ENCODE data around the gene ENPP4. TPM values are rescaled to one million over a fixed set of nuclear protein-coding genes. Genes with fewer than 3 reads are reported as not detected.
"Not testable (repeated sequence)": the region's sequence is repeated elsewhere in the genome, so short reads cannot be mapped to it uniquely, and the experiment has no call there.

Gene ENPP4
- total RNA-seq, 1 donor = 0.99 TPM

DNA sequence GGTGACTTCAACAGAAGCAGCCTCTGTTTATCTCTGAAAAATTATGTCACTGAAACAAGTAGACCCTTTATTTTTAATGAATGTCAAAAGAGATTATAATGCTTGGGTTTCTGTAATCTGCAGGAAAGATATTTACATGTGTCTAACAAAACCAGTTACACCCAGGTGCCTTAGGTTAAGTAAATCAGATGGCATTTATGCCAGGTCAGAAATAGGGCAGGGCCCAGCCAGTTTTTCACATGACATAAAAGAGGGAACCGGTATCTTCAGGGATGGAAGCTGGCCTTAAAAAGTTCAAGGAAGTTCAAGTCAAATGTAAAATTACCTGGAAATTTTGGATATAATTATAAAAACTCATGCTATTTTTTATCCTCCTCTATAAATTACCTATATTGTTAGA lies 14.2 kb upstream of the ENPP4 start:
- TF ChIP-seq, protein P1, sequence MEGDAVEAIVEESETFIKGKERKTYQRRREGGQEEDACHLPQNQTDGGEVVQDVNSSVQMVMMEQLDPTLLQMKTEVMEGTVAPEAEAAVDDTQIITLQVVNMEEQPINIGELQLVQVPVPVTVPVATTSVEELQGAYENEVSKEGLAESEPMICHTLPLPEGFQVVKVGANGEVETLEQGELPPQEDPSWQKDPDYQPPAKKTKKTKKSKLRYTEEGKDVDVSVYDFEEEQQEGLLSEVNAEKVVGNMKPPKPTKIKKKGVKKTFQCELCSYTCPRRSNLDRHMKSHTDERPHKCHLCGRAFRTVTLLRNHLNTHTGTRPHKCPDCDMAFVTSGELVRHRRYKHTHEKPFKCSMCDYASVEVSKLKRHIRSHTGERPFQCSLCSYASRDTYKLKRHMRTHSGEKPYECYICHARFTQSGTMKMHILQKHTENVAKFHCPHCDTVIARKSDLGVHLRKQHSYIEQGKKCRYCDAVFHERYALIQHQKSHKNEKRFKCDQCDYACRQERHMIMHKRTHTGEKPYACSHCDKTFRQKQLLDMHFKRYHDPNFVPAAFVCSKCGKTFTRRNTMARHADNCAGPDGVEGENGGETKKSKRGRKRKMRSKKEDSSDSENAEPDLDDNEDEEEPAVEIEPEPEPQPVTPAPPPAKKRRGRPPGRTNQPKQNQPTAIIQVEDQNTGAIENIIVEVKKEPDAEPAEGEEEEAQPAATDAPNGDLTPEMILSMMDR (IDR thresholded peaks at IDR 0.05; ENCODE audit: insufficient read depth, low read length) = no peak
- no peak for DNase-seq (ENCODE audit: low read depth)
- no peak overlapping the region for H3K4me3 ChIP-seq (ENCODE audit: low read depth, low read length)

DNA sequence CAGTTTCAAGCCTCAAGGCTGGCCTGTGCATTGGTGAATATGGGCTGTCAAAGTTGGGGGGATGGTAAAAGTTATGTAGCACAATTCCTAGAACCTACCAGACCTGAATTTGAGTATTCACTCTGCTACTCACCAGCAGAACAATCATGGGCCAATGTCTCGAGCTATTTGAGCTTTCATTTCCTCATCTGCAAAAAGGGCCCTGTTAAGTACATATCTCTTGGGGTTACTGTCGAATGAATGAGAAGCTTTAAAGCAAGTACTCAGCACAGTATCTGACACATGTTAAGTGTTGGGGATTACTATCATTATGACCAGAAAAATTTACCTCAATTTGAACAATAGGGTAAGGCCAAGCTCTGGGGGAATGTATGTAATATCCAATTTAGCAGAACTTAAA lies 13.5 kb upstream of the ENPP4 start:
- DNase-seq (ENCODE audit: low read depth) = no peak
- H3K4me3 ChIP-seq (ENCODE audit: low read depth, low read length) = no peak overlapping the region
- TF ChIP-seq, protein P1 (IDR thresholded peaks at IDR 0.05; ENCODE audit: insufficient read depth, low read length) = no peak

DNA sequence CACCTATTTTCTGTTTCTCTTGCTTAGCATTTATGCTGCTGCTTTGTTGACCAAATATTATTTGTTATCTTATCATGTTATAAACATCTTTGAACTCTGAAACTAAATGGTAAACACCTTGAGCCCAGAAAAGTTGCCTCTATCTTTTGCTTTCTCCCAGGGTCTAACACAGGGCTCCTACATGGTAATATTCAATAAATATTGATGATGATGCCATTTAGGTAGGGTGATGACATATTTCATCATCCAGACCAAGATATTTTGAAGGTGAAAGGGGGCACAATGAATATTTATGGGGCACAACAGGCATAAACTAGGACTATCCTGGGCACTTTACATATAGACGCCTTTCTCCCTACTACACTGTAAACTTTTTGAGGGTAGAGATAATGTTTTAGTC lies 11.6 kb upstream of the ENPP4 start:
- H3K4me3 ChIP-seq (ENCODE audit: low read depth, low read length) = no peak overlapping the region
- DNase-seq (ENCODE audit: low read depth) = no peak
- TF ChIP-seq, protein P1 (IDR thresholded peaks at IDR 0.05; ENCODE audit: insufficient read depth, low read length) = no peak

DNA sequence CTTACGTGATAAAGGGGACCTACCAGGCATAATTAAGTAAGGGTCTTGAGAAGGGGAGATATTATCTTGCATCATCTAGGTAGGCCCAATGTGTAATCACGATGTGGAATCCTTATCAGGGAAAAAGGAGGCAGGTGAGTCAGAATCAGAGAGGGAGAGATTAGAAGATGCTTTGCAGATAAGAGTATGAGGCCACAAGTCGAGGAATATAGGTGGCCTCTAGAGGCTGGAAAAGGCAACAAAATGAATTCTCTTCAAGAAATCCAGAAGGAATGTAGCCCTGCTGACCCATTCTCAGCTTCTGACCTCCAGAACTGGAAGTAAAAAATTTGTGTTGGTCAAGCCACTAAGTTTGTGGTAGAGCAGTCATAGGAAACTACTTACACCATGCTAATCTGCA lies 11.0 kb upstream of the ENPP4 start:
- no peak overlapping the region for H3K4me3 ChIP-seq (ENCODE audit: low read depth, low read length)
- TF ChIP-seq, protein P1 (IDR thresholded peaks at IDR 0.05; ENCODE audit: insufficient read depth, low read length) = no peak
- no peak for DNase-seq (ENCODE audit: low read depth)

DNA sequence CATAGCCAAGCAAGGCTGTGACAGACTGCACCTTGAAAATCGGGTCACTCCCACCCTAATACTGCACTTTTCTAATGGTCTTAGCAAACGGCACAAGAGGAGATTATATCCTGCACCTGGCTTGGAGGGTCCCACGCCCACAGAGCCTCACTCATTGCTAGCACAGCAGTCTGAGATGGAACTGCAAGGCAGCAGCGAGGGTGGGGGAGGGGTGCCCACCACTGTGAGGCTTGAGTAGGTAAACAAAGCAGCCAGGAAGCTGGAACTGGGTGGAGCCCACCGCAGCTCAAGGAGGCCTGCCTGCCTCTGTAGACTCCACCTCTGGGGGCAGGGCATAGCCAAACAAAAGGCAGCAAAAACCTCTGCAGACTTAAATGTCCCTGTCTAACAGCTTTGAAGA lies 10.1 kb upstream of the ENPP4 start:
- not testable (repeated sequence) for DNase-seq (ENCODE audit: low read depth); H3K4me3 ChIP-seq (ENCODE audit: low read depth, low read length)

DNA sequence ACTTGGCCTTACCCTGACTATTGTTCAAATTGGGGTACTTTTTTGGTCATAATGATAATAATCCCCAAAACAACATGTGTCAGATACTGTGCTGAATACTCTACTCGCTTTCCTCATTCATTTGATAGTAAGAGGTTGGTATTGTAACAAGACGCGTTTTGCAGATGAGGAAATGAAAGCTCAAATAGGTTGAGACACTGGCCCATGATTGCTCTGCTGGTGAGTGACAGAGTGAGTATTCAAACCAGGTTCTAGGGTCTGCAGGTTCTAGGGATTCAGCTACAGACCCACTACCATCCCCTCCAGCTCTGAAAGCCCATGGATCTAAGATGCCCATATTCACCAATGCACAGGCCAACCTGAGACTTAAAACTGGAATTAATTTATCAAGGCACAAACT lies 1.3 kb upstream of the ENPP4 start:
- no peak for DNase-seq (ENCODE audit: low read depth)
- TF ChIP-seq, protein P1 (IDR thresholded peaks at IDR 0.05; ENCODE audit: insufficient read depth, low read length) = no peak

DNA sequence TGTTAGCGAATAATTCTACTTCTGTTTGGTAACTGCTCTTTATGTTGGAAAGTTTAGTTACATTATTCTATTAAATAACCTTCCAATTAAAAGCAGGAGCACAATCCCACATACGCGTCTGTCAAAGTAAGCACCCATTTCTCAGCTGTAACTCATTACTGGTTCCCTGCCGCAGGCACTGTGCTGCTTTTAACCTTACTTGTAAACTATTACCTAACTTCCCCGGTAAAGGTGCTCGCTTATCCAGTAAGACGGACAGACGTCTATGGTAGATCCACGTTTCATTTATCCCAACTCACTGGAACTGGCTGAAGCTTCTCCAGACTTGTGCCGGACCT lies 529 bp upstream of the ENPP4 start:
- TF ChIP-seq, protein P1 (IDR thresholded peaks at IDR 0.05; ENCODE audit: insufficient read depth, low read length) = no peak
- no peak for DNase-seq (ENCODE audit: low read depth)
- H3K4me3 ChIP-seq (ENCODE audit: low read depth, low read length) = peak overlapping the region; percentile 67

More for the DNA sequence above, 1.3 kb upstream of the ENPP4 start:
- H3K4me3 ChIP-seq (ENCODE audit: low read depth, low read length) = no peak overlapping the region

Measured in fibroblast of the aortic adventitia (primary cell).